HTR-8/SVneo (cell line): ENCODE measurements around the gene TAP1.
"Not testable (repeated sequence)": the region's sequence is repeated elsewhere in the genome, so short reads cannot be mapped to it uniquely, and the experiment has no call there.

ENCODE experiments used
- DNase-seq: peaks from one replicate; pipeline ENCODE4 v3.0.0; 2011; ENCODE audit warnings: low spot score, mixed read lengths; ENCODE audit not compliant: insufficient read length
- FAIRE-seq: peaks from 2 replicates; lab custom pipeline; 2011; peaks lifted over from hg19 to GRCh38; lab: Jason Lieb, UNC

The TAP1 gene

GRCh38 chr6:32814145-32814544, 39.4 kb downstream of the TAP1 start:
- DNase-seq (no peak), FAIRE-seq (no peak)

GRCh38 chr6:32809171-32809570, 44.3 kb downstream of the TAP1 start:
- DNase-seq (no peak), FAIRE-seq (no peak)

- FAIRE-seq (no peak), DNase-seq (no peak)
Observed at GRCh38 chr6:32807020-32807580, 46.4 kb downstream of the TAP1 start.

GRCh38 chr6:32805404-32805803, 48.1 kb downstream of the TAP1 start:
- DNase-seq, FAIRE-seq: not testable (repeated sequence)

GRCh38 chr6:32803416-32803815, 50.1 kb downstream of the TAP1 start:
- DNase-seq (no peak), FAIRE-seq (no peak)

- DNase-seq: no peak
- peak; percentile 36 for FAIRE-seq
Observed at GRCh38 chr6:32799740-32800139, 53.8 kb downstream of the TAP1 start.

- DNase-seq: no peak
- FAIRE-seq: no peak
Observed at GRCh38 chr6:32799168-32799567, 54.3 kb downstream of the TAP1 start.

- FAIRE-seq (peak; percentile 63), DNase-seq (peak; percentile 61)
Observed at GRCh38 chr6:32796848-32797776, 56.4 kb downstream of the TAP1 start.
